Lung (tissue), 12 donors: ENCODE data around the gene CDC42BPG. TPM values are rescaled to one million over a fixed set of nuclear protein-coding genes. Genes with fewer than 3 reads are reported as not detected.
A peak's percentile ranks its signal among the peaks of the same experiment; 100 is the strongest.

ENCODE experiments used
- ATAC-seq: fragments of 200-7000 bp; cut with Tn5 transposase; one replicate; pipeline ENCODE4 v1.9.1; 2020; ENCODE audit warnings: moderate number of reproducible peaks; ENCODE audit not compliant: insufficient read depth, low FRiP score
- DNase-seq, 3 donors: peaks; one replicate each; pipeline ENCODE4 v3.0.0-alpha.2; 2013 to 2017
- H3K27ac ChIP-seq, 2 donors: one replicate each; pipeline ENCODE4 v1.5.1; 2013; ENCODE audit warnings: mild to moderate bottlenecking in 2 of 2, moderate library complexity in 2 of 2, control low read depth in 1 of 2, inconsistent platforms in 1 of 2, low read depth in 1 of 2, low read length in 1 of 2
- H3K27me3 ChIP-seq, 3 donors: one replicate each; pipeline ENCODE4 v1.5.1; 2013; ENCODE audit warnings: low read length in 2 of 3; ENCODE audit not compliant: control insufficient read depth in 3 of 3, insufficient read depth in 3 of 3
- H3K36me3 ChIP-seq, 4 donors: one replicate each; pipeline ENCODE4 v1.5.1; 2013; ENCODE audit warnings: low read length in 4 of 4, mild to moderate bottlenecking in 1 of 4, moderate library complexity in 1 of 4; ENCODE audit not compliant: control insufficient read depth in 4 of 4, insufficient read depth in 4 of 4
- H3K4me1 ChIP-seq, 5 donors: one replicate each; pipeline ENCODE4 v1.5.1; 2013; ENCODE audit warnings: low read length in 5 of 5, mild to moderate bottlenecking in 2 of 5, moderate library complexity in 1 of 5; ENCODE audit not compliant: control insufficient read depth in 5 of 5, insufficient read depth in 5 of 5
- H3K4me3 ChIP-seq: one replicate; pipeline ENCODE4 v1.5.1; 2013; ENCODE audit warnings: mild to moderate bottlenecking, control low read depth, moderate library complexity
- H3K9ac ChIP-seq, 2 donors: one replicate each; pipeline ENCODE4 v1.5.1; 2013; ENCODE audit warnings: low read length in 2 of 2, control low read depth in 1 of 2; ENCODE audit not compliant: insufficient read depth in 1 of 2
- H3K9me3 ChIP-seq, 4 donors: one replicate each; pipeline ENCODE4 v1.5.1; 2013; ENCODE audit warnings: low read length in 3 of 4, mild to moderate bottlenecking in 1 of 4, moderate library complexity in 1 of 4; ENCODE audit not compliant: control insufficient read depth in 4 of 4, insufficient read depth in 3 of 4
- CTCF ChIP-seq: IDR thresholded peaks from 2 replicates; pipeline ENCODE4 v1.5.1; 2012; ENCODE audit warnings: mild to moderate bottlenecking; ENCODE audit errors: control extremely low read depth, extremely low read depth
- WGBS, 2 donors: extraction: QIAGEN DNeasy Blood & Tissue Kit; methylation state at CpG; one replicate each; pipeline ENCODE4 v1.1.7; 2013; 5-methylcytosine and 5-hydroxymethylcytosine counted together
- polyA plus RNA-seq, 2 donors: library from polyadenylated mRNA; stranded (reverse); fragments of 200-250 nt; gene quantifications; one replicate each; pipeline ENCODE4 v1.2.1, GENCODE V29; 2013
- total RNA-seq, 2 donors: library from RNA; depleted of rRNA in 1 of 2; stranded (reverse); fragments of >200 nt in 1 of 2; gene quantifications; one replicate each; pipeline ENCODE4 v1.2.1, GENCODE V29; 2014 to 2021
- donor health status: control.
- donor health status: control.
- donor health status: Bipolar disorder and iron deficiency.
- donor health status: healthy.
- donor health status: DM: yes; HTN: yes; CAD: no.

CDC42BPG gene
- total and polyA plus RNA-seq, 4 donors: 7.1 to 23.5 (median 10.6) TPM

- H3K27me3 ChIP-seq: no peaks in the 10 kb centered on the region
- no peak for TF ChIP-seq CTCF
- H3K4me3 ChIP-seq: no peak overlapping the region
- H3K9ac ChIP-seq: no peak overlapping the region
- peaks cover 0 to 41% (median 18%) of the 10 kb centered on the region in 4 donors for H3K36me3 ChIP-seq
- H3K27ac ChIP-seq: no peak overlapping the region
- ATAC-seq (no peak), DNase-seq (no peak)
- 92 to 94% methylated on average over 10 of the region's 10 CpGs for WGBS, 2 donors
- no peaks in the 10 kb centered on the region for H3K9me3 ChIP-seq
- H3K4me1 ChIP-seq: peaks cover 0 to 4% (median 0%) of the 10 kb centered on the region in 5 donors
Observed at GRCh38 chr11:64794526-64794925, 49.9 kb downstream of the CDC42BPG start.

- no peaks in the 10 kb centered on the region for H3K27me3 ChIP-seq
- peaks cover 0 to 4% (median 0%) of the 10 kb centered on the region in 5 donors for H3K4me1 ChIP-seq
- no peak overlapping the region for H3K9ac ChIP-seq
- DNase-seq (peak in 2 of 3 donors; percentile 38 to 45), ATAC-seq (no peak)
- peaks cover 0 to 38% (median 13%) of the 10 kb centered on the region in 4 donors for H3K36me3 ChIP-seq
- H3K9me3 ChIP-seq: no peaks in the 10 kb centered on the region
- H3K27ac ChIP-seq: peak overlapping the region in 1 of 2 donors; percentile 68
- H3K4me3 ChIP-seq: no peak overlapping the region
- WGBS, 2 donors: 48 to 62% methylated on average over 11 of the region's 11 CpGs
- TF ChIP-seq CTCF: no peak
Observed at GRCh38 chr11:64793271-64794160, 50.9 kb downstream of the CDC42BPG start.

- Histone ChIP-seq H3K27me3 (no peaks in the 10 kb centered on the region), H3K9ac (no peak overlapping the region), H3K9me3 (no peaks in the 10 kb centered on the region), H3K36me3 (peaks cover 0 to 38% (median 14%) of the 10 kb centered on the region in 4 donors), H3K27ac (no peak overlapping the region), H3K4me1 (peaks cover 0 to 4% (median 0%) of the 10 kb centered on the region in 5 donors), H3K4me3 (no peak overlapping the region)
- WGBS, 2 donors: 94 to 97% methylated on average over 4 of the region's 4 CpGs
- ATAC-seq: no peak
- DNase-seq: no peak
- no peak for TF ChIP-seq CTCF
Observed at GRCh38 chr11:64792482-64792881, 52.0 kb downstream of the CDC42BPG start.
